GM19468 (cell line): ENCODE results near the gene CORO2B.

ENCODE experiments used
- ATAC-seq: cut with Tn5 transposase; IDR thresholded peaks from one replicate; pipeline ENCODE4 v1.9.1; 2021; ENCODE audit warnings: mild to moderate bottlenecking, moderate library complexity, moderate number of reproducible peaks; ENCODE audit not compliant: unreplicated experiment; ENCODE audit errors: extremely low read depth

The CORO2B gene

DNA sequence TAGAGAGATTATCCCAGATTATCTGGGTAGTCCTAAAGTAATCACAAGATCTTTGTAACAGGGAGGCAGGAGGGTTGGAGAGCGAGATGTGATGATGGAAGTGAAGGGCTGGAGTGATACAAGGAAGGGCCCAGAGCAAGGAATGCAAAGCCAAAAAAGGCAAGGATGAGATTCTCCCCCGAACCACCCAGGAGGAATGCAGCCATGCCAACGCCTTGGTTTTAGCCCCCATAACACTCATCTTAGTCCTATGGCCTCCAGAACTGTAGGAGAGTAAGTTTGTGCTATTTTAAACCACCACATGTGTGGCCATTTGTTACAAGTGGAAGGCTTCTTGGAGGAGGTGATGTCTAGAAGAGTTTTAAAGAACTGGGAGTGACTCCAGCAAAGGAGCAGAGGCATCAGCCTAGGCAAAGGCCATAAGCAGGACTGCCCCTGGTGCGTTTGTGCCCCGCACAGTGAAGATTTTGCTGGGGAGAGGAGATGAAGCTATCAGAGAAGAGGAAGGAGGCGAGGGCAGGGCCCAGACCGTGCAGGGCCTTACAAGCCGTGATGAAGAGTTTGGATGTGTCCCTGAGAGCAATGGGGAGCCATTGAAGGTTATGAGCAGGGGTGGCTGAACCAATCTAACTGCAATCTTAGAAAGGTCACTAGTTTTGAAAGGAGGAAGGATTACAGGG, 25.3 kb upstream of the CORO2B start:
- no peak for ATAC-seq

DNA sequence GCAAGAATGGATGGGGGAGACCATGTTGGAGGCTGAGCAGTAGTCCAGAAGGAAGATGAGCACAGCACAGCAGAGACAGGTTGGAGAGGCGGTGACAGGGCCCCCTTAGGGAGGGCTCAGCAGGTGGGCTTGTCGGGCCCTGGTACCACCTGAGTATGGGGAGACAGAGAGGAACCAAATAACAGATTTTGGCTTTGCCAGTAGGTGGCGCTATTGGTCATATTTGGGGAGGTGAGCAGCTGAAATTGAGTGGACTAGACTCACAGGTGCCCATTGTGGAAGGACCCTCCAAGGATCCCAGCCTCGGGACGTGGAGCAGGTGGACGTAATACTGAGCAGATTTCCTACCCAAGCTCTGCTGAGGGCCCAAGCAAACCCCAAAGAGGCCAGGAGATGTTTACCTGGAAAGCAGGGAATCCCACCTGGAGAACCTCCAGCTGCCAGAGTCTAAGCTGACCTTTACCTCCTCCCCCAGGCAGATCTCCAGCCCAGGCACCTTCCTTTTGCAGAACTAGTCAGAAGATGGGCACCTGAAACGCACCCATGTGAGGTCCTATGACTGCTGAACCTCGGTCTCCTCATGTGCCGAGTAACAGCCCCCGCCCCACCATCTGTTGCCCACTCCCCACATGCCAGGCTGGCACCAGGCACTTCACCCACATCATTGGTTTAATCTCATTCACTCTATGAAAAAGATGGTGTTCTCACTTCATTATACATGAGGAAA, 24.6 kb upstream of the CORO2B start:
- no peak for ATAC-seq

DNA sequence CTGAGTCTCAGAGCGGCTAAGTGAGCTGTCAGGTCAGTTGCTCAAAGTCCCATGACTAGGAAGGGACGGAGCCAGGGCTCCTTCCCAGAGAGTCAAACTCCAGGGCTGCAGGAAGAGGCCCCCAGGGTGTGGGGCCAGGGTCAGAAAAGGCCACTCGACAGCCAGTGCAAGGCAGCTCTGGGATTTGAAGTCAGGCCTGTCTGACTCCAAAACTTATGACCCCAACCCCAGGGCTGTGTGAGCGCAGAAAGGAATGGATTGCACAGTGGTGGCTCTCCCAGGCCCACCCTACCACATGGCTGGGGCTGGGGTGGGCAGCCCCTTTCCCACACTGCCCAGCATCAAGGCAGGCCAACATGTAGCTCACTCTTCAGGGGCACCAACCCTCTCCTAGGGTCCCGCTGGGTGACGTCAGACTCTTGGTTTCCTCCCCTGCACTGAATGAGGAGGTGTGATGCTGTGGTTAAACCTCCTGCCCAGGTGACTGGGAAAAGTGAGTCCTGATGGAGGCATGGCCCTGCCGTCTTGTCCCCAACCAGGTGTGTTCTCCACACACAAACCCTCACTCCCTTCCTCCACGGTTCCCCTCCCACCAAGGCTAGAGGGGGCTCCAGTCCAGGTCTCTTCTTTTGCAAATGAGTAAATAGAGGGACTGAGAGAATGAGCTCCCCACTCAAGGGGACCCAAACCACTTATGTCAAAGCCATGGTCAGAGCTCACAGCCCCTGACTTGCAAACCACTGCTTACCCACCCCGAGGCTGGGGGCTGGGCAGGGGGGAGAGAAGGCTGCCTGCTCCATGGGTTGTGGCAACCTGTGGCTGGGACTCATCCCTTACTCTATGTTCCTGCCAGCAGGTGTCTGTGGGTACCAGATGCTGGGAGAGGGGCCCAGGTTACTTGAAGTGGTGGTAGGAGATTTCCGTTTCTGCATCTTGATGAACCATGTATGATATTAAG, 23.8 kb upstream of the CORO2B start:
- no peak for ATAC-seq

- ATAC-seq: no peak
Measured at GRCh38 chr15:68555679-68556037, 23.1 kb upstream of the CORO2B start.

GRCh38 chr15:68556139-68556990, 22.4 kb upstream of the CORO2B start:
- no peak for ATAC-seq

- ATAC-seq: no peak
Measured at GRCh38 chr15:68557469-68558317, 21.1 kb upstream of the CORO2B start.

GRCh38 chr15:68558318-68559305, 20.2 kb upstream of the CORO2B start:
- no peak for ATAC-seq

DNA sequence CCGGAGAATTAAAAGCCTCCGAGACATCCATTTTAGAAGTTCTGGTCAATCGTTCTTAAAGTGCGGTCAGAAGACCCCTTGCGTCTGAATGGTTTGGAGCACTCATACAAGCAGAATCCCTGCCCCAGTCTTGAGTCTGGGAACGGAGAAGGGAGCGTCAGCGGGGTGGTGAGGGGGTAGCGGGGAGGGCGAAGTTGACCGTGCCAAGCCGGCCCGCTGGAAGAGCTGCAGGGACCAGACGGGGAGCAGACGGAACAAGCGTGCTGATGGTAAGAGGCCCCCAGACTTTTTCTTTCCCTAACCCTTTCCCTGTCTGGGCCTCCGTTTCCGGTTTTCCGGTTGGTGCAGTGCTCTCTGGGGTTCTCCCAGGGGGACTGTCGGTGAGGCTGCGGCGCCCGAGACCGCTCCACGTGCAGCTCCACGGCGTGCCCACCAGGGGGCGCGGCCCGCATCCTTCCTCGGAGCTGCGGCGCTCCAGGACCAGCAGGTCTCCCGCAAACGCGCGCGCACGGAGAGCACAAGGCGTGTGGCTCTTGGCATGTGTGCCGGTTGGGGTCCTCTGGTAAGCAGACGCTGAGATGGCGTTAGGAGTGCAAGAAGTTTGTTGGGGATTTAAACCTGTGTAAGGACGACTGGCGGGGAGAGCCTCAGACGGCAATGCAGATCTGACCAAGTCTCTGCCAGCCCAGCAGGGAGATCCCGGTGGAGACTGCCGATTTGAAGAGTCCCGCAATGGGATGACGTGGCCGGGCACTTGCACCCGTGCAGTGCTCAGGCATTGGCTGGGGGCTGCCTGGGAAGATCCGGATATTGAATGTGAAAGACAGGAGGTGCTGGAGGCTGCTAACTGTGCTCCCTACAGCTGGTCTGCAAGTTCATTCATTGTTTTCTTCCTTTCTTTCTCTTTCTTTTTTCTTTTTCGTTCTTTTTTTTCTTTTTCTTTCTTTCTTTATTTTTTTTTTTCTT, 19.2 kb upstream of the CORO2B start:
- no peak for ATAC-seq

- no peak for ATAC-seq
Measured at GRCh38 chr15:68560501-68561113, 18.2 kb upstream of the CORO2B start.

- ATAC-seq: no peak
Measured at GRCh38 chr15:68561171-68561900, 17.5 kb upstream of the CORO2B start.

GRCh38 chr15:68561901-68562300, 16.9 kb upstream of the CORO2B start:
- no peak for ATAC-seq

GRCh38 chr15:68564173-68564572, 14.6 kb upstream of the CORO2B start:
- ATAC-seq: no peak

- no peak for ATAC-seq
Measured at GRCh38 chr15:68565234-68565633, 13.6 kb upstream of the CORO2B start.

DNA sequence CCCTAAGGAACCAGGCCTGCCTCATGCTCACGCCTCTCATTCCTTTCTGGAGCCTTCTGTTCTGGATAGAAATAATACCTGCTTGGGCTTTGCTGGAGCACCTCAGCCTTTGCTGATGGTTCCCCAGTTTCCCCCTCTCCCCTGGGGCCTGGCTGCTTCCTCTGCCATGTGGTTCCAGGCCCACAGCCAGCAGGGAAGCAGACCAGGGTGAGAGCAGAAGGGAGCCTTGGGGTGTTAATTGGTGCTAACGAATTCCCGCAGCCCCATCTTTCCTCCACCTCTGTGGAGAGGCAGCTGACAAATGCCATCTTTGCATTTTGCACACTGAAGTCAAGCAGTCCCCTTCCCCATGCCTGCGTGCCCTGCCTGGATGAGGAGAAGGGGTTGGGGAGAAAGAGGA, 13.1 kb upstream of the CORO2B start:
- ATAC-seq: no peak

DNA sequence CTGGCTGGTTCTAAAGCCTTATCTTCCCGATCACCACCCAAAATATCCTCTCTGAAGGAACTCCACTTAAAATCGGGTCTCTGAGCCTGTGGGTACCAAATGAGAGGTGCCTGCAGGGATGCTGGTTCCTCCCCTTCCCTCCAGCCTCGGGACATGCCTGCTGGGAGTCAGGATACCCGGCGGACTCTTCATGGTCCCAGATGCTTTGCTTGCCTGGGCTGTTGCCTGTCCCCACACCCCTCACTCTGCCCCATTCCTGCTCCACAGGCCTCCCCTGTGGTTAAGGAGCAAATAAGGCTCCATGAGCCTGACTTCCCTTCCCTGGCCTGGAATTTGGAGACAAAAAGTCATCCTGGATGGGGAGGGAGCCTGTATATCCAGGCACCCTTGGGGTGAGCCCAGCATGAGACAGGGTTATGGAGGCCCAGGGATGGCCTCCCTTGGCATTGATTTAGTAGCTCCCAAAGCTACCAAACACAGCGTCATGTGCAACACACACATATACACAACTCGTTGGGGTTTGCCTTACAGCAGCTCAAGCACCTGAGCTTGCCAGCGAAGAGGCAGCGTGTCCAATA, 12.3 kb upstream of the CORO2B start:
- ATAC-seq: no peak
